GM21381 (cell line): Measurements from ENCODE around the gene RGPD6.
"Not testable (repeated sequence)": the region's sequence is repeated elsewhere in the genome, so short reads cannot be mapped to it uniquely, and the experiment has no call there.

Experiments used
- ATAC-seq: cut with Tn5 transposase; IDR thresholded peaks from one replicate; pipeline ENCODE4 v1.9.1; 2021; ENCODE audit warnings: mild to moderate bottlenecking, moderate library complexity; ENCODE audit not compliant: unreplicated experiment

RGPD6 gene

DNA sequence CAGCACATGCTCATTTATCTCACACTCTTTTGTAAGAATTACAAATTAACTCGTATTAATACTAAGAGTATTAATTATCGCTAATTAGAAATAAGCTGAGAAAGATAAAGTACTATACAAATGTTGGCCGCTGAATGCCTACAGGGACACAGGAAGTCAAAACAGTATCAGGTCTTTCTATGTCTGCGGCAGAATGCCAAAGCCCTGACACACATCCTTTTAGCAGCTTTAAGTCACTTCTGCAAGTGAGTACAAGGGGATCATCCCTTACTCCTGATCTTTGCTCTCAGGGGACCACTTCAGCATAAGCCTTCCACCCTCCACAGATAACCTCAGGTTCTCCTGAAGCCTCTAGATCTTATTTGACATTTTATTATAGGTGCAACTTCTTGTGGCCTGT is 94.3 kb downstream of the RGPD6 start:
- ATAC-seq: not testable (repeated sequence)

DNA sequence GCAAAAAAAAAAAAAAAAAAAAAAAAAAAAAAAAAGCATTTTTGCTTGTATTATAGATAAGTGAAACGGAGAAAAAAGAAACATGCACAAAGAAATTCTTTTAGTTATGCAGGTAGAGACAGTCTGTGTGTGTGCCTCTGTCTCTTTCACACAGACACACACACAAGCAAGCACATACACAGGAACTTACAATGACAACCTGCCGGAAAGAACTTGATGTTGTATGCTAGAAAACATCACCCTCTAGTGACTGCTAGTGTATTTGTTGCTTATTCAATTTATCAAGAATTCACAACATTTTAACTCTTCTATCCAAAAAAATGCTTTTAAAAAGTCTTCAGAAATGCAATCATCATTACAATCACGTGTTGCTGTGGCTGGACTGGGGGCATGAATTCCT is 95.8 kb downstream of the RGPD6 start:
- not testable (repeated sequence) for ATAC-seq

DNA sequence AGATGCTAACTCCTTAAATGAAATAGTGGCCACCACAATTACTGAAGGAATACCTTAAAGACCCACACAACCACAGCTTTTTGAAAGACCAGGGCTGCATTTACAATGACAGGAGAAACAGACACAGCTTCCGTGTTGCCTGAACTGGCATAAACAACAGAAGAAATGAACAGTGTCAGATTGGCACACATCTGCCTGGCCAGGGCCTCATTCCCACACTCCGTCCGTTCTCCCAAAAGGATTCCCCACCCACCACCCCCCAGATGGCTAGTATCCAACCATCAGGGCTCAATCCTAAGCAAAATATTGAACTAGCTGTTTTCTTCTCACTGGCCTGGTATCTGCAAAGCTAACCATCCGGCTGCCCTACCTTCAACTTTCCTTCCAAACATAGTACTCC is 96.9 kb downstream of the RGPD6 start:
- not testable (repeated sequence) for ATAC-seq

DNA sequence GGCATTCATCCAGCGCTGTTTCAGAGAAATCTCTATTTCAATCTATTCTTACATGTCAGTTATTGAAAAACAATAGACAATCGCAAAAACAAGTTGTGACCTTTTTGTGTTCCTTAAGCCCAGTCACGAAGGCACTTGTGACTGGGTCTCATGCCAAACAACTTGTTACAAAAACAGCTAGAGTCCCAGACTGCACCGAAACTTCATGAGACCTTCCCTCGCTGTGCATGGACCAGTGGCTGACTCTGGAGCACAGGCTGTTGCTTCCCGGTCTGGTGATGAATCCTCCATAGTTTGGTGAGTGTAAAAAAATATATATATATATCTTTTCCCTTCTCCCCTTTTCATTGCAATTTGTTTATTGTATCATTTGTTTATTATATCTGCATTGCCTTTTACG is 99.7 kb downstream of the RGPD6 start:
- ATAC-seq: not testable (repeated sequence)

DNA sequence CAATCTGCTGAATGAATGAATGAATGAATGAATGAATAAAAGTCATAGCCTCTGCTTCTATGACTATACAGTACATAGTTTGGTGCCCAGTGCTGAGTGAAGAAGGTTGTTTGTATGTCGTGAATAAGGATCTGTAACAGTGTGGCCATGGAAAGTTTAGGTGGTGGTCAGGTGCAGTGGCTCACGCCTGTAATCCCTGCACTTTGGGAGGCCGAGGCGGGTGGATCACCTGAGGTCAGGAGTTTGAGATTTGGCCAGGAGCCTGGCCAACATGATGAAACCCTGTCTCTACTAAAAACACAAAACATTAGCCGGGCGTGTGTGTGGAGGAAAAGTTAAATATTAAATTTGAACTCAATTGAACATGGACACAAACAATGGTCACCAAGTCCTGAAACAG is 100.1 kb downstream of the RGPD6 start:
- ATAC-seq: not testable (repeated sequence)

DNA sequence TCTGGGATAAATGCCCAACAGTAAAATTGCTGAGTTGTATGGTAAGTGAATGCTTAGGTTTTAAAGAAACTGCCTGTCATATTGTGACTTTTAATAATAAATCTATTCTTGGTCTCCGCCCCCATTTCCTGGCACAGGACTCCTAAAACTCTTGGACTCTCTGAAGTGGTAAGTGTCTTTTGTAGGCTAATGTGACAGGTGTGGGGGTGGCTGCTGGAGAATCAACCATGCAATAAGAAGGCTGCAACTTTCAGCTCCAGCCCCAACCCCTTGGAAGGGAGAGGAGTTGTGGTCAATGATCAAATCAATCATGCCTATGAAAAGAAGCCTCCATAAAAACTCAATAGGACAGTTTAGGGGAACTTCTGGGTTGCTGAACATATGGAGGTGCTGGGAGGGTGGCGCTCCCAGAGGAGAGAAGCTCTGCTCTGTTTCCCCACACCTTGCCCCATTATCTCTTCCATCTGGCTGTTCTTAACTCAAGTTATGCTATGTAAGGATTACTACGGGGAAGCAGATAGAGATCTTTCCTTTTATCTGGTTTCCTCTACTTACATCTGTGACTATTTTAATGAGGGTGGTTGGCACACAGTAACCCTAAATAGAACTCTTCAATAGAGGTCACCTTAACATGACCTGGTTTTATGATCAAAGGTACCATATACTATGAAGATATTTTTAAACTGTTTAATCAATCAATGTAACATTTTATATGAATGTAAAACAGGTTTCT is 101.2 kb downstream of the RGPD6 start:
- ATAC-seq: not testable (repeated sequence)

DNA sequence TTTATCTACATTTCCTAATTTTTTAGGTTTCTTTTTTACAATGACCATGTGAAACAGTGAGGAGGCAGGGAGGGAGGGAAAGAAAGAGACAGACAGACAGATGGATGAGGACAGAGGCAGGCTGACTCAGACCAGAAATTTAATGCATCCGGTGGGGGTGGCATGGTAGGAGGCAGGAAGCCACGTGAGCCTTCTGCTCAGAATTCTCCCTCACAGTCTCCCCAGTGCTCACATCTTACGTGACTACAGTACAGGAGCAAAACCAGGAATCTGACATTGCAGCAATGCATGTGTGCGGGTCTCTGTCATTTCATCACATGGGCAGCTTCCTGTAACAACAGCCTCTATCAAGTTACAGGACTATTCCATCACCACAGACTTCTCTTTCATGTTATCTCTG is 102.1 kb downstream of the RGPD6 start:
- ATAC-seq: peak; percentile 99

DNA sequence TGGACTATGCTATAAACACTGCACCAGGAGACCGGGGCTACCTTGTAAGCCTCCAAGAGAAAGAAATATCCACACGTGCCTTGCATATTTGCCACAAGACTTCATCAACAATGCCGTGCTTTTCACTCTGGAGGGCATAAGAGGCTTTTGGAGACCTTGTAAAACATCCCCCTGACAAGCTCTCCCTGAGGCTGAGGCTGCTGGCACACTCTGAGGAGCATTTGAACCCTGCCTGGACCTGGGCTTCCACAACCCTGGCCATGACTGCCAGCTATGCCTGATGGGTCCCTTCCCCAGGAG is 104.0 kb downstream of the RGPD6 start:
- ATAC-seq: not testable (repeated sequence)

DNA sequence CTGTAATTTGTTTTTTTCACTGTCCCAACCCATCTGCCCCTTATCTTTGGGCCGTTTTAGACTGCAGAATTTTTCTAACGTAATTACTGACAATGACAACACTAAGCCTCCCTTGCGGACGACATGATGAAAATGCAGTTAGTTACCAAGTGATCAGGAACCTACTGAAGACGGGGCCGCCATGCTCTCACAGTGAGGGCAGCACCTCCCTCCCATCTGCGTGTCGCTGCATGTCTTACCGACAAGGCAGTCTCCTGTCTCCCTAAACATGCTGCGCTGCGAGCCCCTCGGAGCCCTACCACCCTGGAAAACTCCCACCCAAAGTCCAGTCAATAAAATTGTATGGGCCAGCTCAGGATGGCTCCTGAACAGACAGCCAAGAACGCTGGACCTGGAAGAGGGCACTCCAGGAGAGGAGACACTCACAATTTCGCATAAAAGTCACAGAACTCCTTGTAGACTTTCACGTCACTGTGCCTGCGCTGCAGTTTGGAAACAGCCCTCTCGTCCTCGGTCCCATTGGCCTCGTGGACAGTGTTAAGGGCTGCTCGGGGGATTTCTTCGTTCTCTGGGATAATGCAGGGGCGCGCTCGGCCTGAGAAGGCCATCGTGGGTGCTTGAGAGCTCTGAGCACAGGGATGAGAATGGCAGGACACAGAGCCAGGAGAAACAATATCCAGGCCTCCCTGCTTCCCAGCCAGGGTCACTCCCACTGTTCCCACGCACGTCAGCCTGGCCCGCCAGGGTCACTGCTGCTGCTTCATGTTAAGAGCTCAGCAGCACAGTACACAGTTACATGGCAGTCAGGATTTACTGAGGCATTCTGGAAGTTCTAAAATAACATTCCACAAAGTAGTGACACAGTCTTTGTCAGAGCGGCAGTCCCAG is 104.6 kb downstream of the RGPD6 start, which contains the start of gene LIMS4:
Gene LIMS4 (minus strand): TSS at position 646 of the 888 bp plus-strand sequence. CDS start 38 bp downstream, at position 608.
- ATAC-seq: not testable (repeated sequence)

DNA sequence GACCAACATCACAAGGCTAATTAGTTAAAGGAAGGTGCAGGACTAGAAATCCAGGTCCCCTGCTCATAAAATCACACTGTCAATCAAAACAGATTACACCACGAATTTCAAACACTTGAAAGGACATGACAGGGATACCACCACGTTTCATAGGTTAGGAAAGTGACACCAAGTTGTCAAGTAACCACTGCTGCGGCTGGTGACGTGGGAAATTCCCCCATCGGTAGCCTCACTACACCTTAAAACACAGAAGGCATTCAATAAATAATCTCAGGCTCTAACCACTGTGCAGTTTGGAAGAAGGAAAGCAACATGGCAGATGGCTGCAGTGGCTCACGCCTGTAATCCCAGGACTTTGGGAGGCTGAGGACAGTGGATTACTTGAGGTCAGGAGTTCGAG is 108.1 kb downstream of the RGPD6 start:
- ATAC-seq: not testable (repeated sequence)

DNA sequence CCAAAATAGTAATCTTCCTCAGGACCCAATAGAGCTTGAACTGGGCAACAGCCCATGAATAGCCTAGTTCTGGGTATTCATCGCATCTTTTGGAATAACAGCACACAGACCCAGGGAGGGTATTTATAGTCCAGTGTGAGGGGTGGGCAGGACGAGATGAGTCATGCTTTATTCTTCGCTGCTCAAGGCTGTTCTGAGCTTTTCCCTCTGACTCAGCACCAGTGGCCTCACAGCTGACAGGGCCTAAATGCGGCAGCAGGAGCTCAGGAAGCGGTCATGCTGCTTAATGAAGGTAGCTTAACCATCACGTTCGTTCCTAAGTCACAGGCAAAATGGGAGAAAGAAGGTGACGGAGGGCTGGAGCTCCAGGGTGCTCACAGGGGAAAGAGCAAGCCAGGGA is 111.7 kb downstream of the RGPD6 start:
- not testable (repeated sequence) for ATAC-seq
